UCSD-AML1 (cell line): ENCODE data around the gene FAM161B.
"Not testable (repeated sequence)": the region's sequence is repeated elsewhere in the genome, so short reads cannot be mapped to it uniquely, and the experiment has no call there.

ENCODE experiments used
- DNase-seq: peaks from one replicate; lab custom pipeline; 2025; ENCODE audit not compliant: unreplicated experiment; lab: John Stamatoyannopoulos, UW

The FAM161B gene

GRCh38 chr14:73949752-73950734 lies at the start of gene FAM161B, which contains the start of gene COQ6:
Gene FAM161B, minus strand, starts transcription at chr14:73950094. Its CDS starts 68 bp downstream, at chr14:73950026.
Gene COQ6, plus strand, starts transcription at chr14:73950302. Its CDS starts 31 bp downstream, at chr14:73950333.
- peak; percentile 95 for DNase-seq

- DNase-seq, result no peak
Measured at GRCh38 chr14:73998726-73999125, 48.8 kb upstream of the FAM161B start.

- DNase-seq, result no peak
Measured at GRCh38 chr14:73997944-73998447, 48.1 kb upstream of the FAM161B start.

GRCh38 chr14:73997108-73997943 lies 47.4 kb upstream of the FAM161B start:
- no peak for DNase-seq

GRCh38 chr14:73996731-73997107 lies 46.8 kb upstream of the FAM161B start:
- no peak for DNase-seq

- DNase-seq, result no peak
Measured at GRCh38 chr14:73995977-73996378, 46.1 kb upstream of the FAM161B start.

- not testable (repeated sequence) for DNase-seq
Measured at GRCh38 chr14:73994926-73995325, 45.0 kb upstream of the FAM161B start.

GRCh38 chr14:73991092-73991491 lies 41.2 kb upstream of the FAM161B start:
- DNase-seq, result no peak

GRCh38 chr14:73988656-73989055 lies 38.8 kb upstream of the FAM161B start:
- not testable (repeated sequence) for DNase-seq

GRCh38 chr14:73988065-73988464 lies 38.2 kb upstream of the FAM161B start:
- DNase-seq, result no peak

GRCh38 chr14:73977896-73978295 lies 28.0 kb upstream of the FAM161B start:
- DNase-seq, result no peak

GRCh38 chr14:73976125-73976524 lies 26.2 kb upstream of the FAM161B start:
- no peak for DNase-seq

GRCh38 chr14:73973497-73973896 lies 23.6 kb upstream of the FAM161B start:
- DNase-seq, result no peak

- no peak for DNase-seq
Measured at GRCh38 chr14:73968885-73969284, 19.0 kb upstream of the FAM161B start.

- DNase-seq, result no peak
Measured at GRCh38 chr14:73965216-73965615, 15.3 kb upstream of the FAM161B start.

GRCh38 chr14:73961192-73961591 lies 11.3 kb upstream of the FAM161B start:
- DNase-seq, result no peak

- DNase-seq, result no peak
Measured at GRCh38 chr14:73958591-73958990, 8.7 kb upstream of the FAM161B start.

- no peak for DNase-seq
Measured at GRCh38 chr14:73955674-73956073, 5.8 kb upstream of the FAM161B start.

GRCh38 chr14:73953731-73954130 lies 3.8 kb upstream of the FAM161B start:
- DNase-seq, result no peak

GRCh38 chr14:73945159-73945670 lies 4.7 kb downstream of the FAM161B start:
- no peak for DNase-seq
